ENCODE results near the gene ESR2. TPM values are rescaled to one million over a fixed set of nuclear protein-coding genes. Genes with fewer than 3 reads are reported as not detected.

Gene ESR2
- total and polyA plus RNA-seq, 2 of the 8 experiments (the other 6 are each of a cell fraction or from before 2014, with no cell fraction given) = 0.19 to 0.23 TPM

DNA sequence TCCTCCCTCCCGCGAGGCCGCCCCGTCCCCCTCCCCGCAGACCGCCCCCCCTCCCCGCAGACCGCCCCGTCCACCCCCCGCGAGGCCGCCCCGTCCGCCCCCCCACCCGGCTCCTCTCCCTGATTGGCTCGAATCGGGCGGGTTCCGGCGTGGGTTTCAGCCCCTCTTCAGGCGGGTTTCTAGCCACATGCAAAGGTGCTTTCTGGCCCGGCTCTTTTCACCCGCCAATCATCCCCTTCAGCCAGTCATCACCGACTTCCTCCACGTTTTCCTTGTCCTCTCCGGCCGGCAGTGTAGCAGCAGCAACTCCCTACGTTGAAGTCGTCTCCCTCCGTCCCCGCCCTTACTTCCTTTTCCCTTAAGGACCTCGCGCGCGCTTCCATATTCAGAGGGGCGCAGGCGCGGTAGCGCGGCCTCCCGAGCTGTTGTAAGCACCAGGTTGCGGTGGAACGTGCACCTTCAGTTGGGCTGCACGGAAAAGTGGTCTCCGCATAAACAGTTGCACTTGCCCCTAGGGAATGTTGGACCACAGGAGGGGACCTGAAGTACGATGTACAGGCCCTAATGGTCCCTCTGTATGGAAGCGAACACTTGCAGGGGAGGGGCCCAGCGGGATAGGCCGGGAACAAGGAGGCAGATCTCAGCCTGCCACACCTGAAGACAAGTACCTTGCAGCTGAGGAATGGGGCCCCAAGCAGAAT, 44.6 kb upstream of the ESR2 start (continued):
- TF ChIP-seq TAF1 (IDR thresholded peaks at IDR 0.05; ENCODE audit: low read depth, low read length) (peak; percentile 69), GTF2F1 (IDR thresholded peaks at IDR 0.05; ENCODE audit: borderline replicate concordance, low read depth, low read length) (peak; percentile 53; the same call in 1 of the 2 replicates), ASH2L (IDR thresholded peaks at IDR 0.05; ENCODE audit: low read length) (peak; percentile 70), SUZ12 (IDR thresholded peaks at IDR 0.05; ENCODE audit: low read length) (no peak), PHF8 (conservative IDR thresholded peaks at IDR 0.05; ENCODE audit: low read depth, low read length) (peak; percentile 62), SP1 (IDR thresholded peaks at IDR 0.05; ENCODE audit: low read depth, low read length) (0 out of 2 replicates have a peak, but pooled peaks have one; percentile 48), ZNF274 (IDR thresholded peaks at IDR 0.05; ENCODE audit: borderline replicate concordance, extremely low read depth, low read length) (no peak), NRF1 (IDR thresholded peaks at IDR 0.05; ENCODE audit: low read depth, low read length) (peak; percentile 47), TCF12 (IDR thresholded peaks at IDR 0.05; ENCODE audit: low read depth, low read length) (0 out of 2 replicates have a peak, but pooled peaks have one; percentile 32), BRCA1 (IDR thresholded peaks at IDR 0.05; ENCODE audit: low read depth, low read length) (no peak), POLR2A (IDR thresholded peaks at IDR 0.05; ENCODE audit: control extremely low read depth in 1 of 2, low read depth in 2 of 2, low read length in 2 of 2) (peak; percentile 44 to 85), TBP (IDR thresholded peaks at IDR 0.05; ENCODE audit: low read depth, low read length) (peak; percentile 55), MAFK (IDR thresholded peaks at IDR 0.05; ENCODE audit: low read depth, low read length) (no peak), CHD2 (IDR thresholded peaks at IDR 0.05; ENCODE audit: low read length) (peak; percentile 66)
